Naive B cell (primary cell): ENCODE results near the gene BCL7A. TPM values are rescaled to one million over a fixed set of nuclear protein-coding genes. Genes with fewer than 3 reads are reported as not detected.
A peak's percentile ranks its signal among the peaks of the same experiment; 100 is the strongest.
"Not testable (repeated sequence)": the region's sequence is repeated elsewhere in the genome, so short reads cannot be mapped to it uniquely, and the experiment has no call there.

Experiments used
- ATAC-seq, 2 donors: fragments of 150-1000 bp; cut with Tn5 transposase; 2 replicates each; pipeline ENCODE4 v1.10.0; 2021; ENCODE audit warnings: low read depth in 2 of 2, mild to moderate bottlenecking in 2 of 2, moderate library complexity in 2 of 2
- DNase-seq: peaks from one replicate; pipeline ENCODE4 v3.0.0; 2022
- H3K27ac Mint-ChIP-seq, 6 donors: one replicate each; pipeline ENCODE4 v1.8.0; 2020 to 2022; ENCODE audit warnings: mild to moderate bottlenecking in 6 of 6, mixed read lengths in 6 of 6, moderate library complexity in 5 of 6, inconsistent platforms in 2 of 6
- H3K27me3 Mint-ChIP-seq, 3 donors: one replicate each; pipeline ENCODE4 v1.8.0; 2021 to 2022; ENCODE audit warnings: mixed read lengths in 3 of 3, mild to moderate bottlenecking in 1 of 3
- H3K36me3 Mint-ChIP-seq, 2 donors: one replicate each; pipeline ENCODE4 v1.8.0; 2020 to 2022; ENCODE audit warnings: mixed read lengths in 2 of 2, inconsistent platforms in 1 of 2, mild to moderate bottlenecking in 1 of 2
- H3K4me1 Mint-ChIP-seq, 3 donors: one replicate each; pipeline ENCODE4 v1.8.0; 2020 to 2022; ENCODE audit warnings: mixed read lengths in 3 of 3, inconsistent platforms in 1 of 3, mild to moderate bottlenecking in 1 of 3, moderate library complexity in 1 of 3
- H3K4me3 Mint-ChIP-seq, 8 donors: one replicate each; pipeline ENCODE4 v1.8.0; 2020 to 2022; ENCODE audit warnings: mild to moderate bottlenecking in 8 of 8, mixed read lengths in 8 of 8, moderate library complexity in 8 of 8, inconsistent platforms in 2 of 8
- H3K9me3 Mint-ChIP-seq, 7 donors: one replicate each; pipeline ENCODE4 v1.8.0; 2020 to 2022; ENCODE audit warnings: mixed read lengths in 7 of 7, mild to moderate bottlenecking in 5 of 7, inconsistent platforms in 2 of 7, moderate library complexity in 1 of 7
- polyA plus RNA-seq, 6 donors: library from polyadenylated mRNA; unstranded; fragments of 300-500 nt; fragmentation: Illumina TruSeq; gene quantifications; one replicate each; pipeline ENCODE4 v1.2.3, GENCODE V29; 2021; ENCODE audit warnings: low read depth in 6 of 6

Gene BCL7A
- polyA plus RNA-seq, 6 donors from 2014 or later, result 65.2 to 135 (median 87.0) TPM

GRCh38 chr12:122094137-122094734 lies 72.6 kb downstream of the BCL7A start:
- ATAC-seq (no peak), DNase-seq (no peak)
- Mint-ChIP-seq H3K36me3 (peaks cover 0 to 4% of the 10 kb centered on the region in 2 donors), H3K27ac (no peak overlapping the region), H3K4me3 (no peak overlapping the region), H3K27me3 (no peaks in the 10 kb centered on the region), H3K9me3 (no peaks in the 10 kb centered on the region), H3K4me1 (peaks cover 35 to 36% (median 35%) of the 10 kb centered on the region in 3 donors)

GRCh38 chr12:122094735-122095631 lies 73.3 kb downstream of the BCL7A start:
- H3K36me3 Mint-ChIP-seq, result peaks cover 0 to 4% of the 10 kb centered on the region in 2 donors
- no peak for ATAC-seq
- no peaks in the 10 kb centered on the region for H3K27me3 Mint-ChIP-seq
- peaks cover 36 to 42% (median 42%) of the 10 kb centered on the region in 3 donors for H3K4me1 Mint-ChIP-seq
- no peak overlapping the region for H3K27ac Mint-ChIP-seq
- H3K9me3 Mint-ChIP-seq, result no peaks in the 10 kb centered on the region
- DNase-seq, result no peak
- H3K4me3 Mint-ChIP-seq, result no peak overlapping the region

- peak overlapping the region in 2 of 6 donors; percentile 35 to 73 for H3K27ac Mint-ChIP-seq
These were observed 74.3 kb downstream of the BCL7A start for GRCh38 chr12:122096014-122096413.

GRCh38 chr12:122096591-122097149 lies 75.0 kb downstream of the BCL7A start:
- Mint-ChIP-seq H3K4me1 (peaks cover 40 to 48% (median 47%) of the 10 kb centered on the region in 3 donors), H3K36me3 (peaks cover 0 to 4% of the 10 kb centered on the region in 2 donors), H3K4me3 (peak overlapping the region in 1 of 8 donors; percentile 25), H3K9me3 (no peaks in the 10 kb centered on the region), H3K27ac (peak overlapping the region in 3 of 6 donors; percentile 3 to 76 (median 53)), H3K27me3 (no peaks in the 10 kb centered on the region)
- ATAC-seq, result no peak
- no peak for DNase-seq

More at GRCh38 chr12:122096014-122096413, 74.3 kb downstream of the BCL7A start:
- DNase-seq (no peak), ATAC-seq (no peak)
- peaks cover 0 to 4% of the 10 kb centered on the region in 2 donors for H3K36me3 Mint-ChIP-seq
- H3K9me3 Mint-ChIP-seq, result no peaks in the 10 kb centered on the region
- no peak overlapping the region for H3K4me3 Mint-ChIP-seq
- H3K4me1 Mint-ChIP-seq, result peaks cover 42 to 46% (median 43%) of the 10 kb centered on the region in 3 donors
- no peaks in the 10 kb centered on the region for H3K27me3 Mint-ChIP-seq

- Mint-ChIP-seq H3K36me3 (peaks cover 0 to 4% of the 10 kb centered on the region in 2 donors), H3K27ac (peak overlapping the region in 3 of 6 donors; percentile 81 to 89 (median 81)), H3K4me3 (peak overlapping the region in 2 of 8 donors; percentile 11 to 50), H3K4me1 (peaks cover 39 to 52% (median 49%) of the 10 kb centered on the region in 3 donors), H3K9me3 (no peaks in the 10 kb centered on the region), H3K27me3 (no peaks in the 10 kb centered on the region)
- DNase-seq (no peak), ATAC-seq (no peak)
These were observed 75.9 kb downstream of the BCL7A start for GRCh38 chr12:122097584-122097926.

- Mint-ChIP-seq H3K9me3 (no peaks in the 10 kb centered on the region), H3K4me1 (peaks cover 43 to 54% (median 49%) of the 10 kb centered on the region in 3 donors), H3K27me3 (no peaks in the 10 kb centered on the region), H3K36me3 (peaks cover 0 to 4% of the 10 kb centered on the region in 2 donors), H3K4me3 (peak overlapping the region in 6 of 8 donors; percentile 9 to 66 (median 30)), H3K27ac (peak overlapping the region in 5 of 6 donors; percentile 49 to 90 (median 85))
- ATAC-seq (no peak), DNase-seq (no peak)
These were observed 76.5 kb downstream of the BCL7A start for GRCh38 chr12:122097927-122098756.

- DNase-seq (no peak), ATAC-seq (peak; percentile 48 to 51)
- Mint-ChIP-seq H3K4me3 (peak overlapping the region in 5 of 8 donors; percentile 24 to 80 (median 52)), H3K27me3 (no peaks in the 10 kb centered on the region), H3K27ac (peak overlapping the region in 5 of 6 donors; percentile 38 to 90 (median 81)), H3K9me3 (no peaks in the 10 kb centered on the region), H3K4me1 (peaks cover 43 to 54% (median 52%) of the 10 kb centered on the region in 3 donors), H3K36me3 (peaks cover 0 to 4% of the 10 kb centered on the region in 2 donors)
These were observed 77.6 kb downstream of the BCL7A start for GRCh38 chr12:122099280-122099749.

GRCh38 chr12:122099856-122100255 lies 78.2 kb downstream of the BCL7A start:
- Mint-ChIP-seq H3K4me1 (peaks cover 45 to 58% (median 57%) of the 10 kb centered on the region in 3 donors), H3K9me3 (no peaks in the 10 kb centered on the region), H3K4me3 (peak overlapping the region in 6 of 8 donors; percentile 19 to 80 (median 57)), H3K27ac (peak overlapping the region in 5 of 6 donors; percentile 53 to 90 (median 81)), H3K27me3 (no peaks in the 10 kb centered on the region), H3K36me3 (peaks cover 0 to 4% of the 10 kb centered on the region in 2 donors)
- ATAC-seq (peak; percentile 33 to 55), DNase-seq (no peak)

GRCh38 chr12:122100568-122100967 lies 78.9 kb downstream of the BCL7A start:
- Mint-ChIP-seq H3K4me3 (peak overlapping the region in 1 of 8 donors; percentile 16), H3K36me3 (peaks cover 0 to 4% of the 10 kb centered on the region in 2 donors), H3K27me3 (no peaks in the 10 kb centered on the region), H3K27ac (peak overlapping the region in 1 of 6 donors; percentile 56), H3K4me1 (peaks cover 49 to 65% (median 64%) of the 10 kb centered on the region in 3 donors), H3K9me3 (no peaks in the 10 kb centered on the region)
- DNase-seq (no peak), ATAC-seq (no peak)

GRCh38 chr12:122102331-122102730 lies 80.6 kb downstream of the BCL7A start:
- H3K9me3 Mint-ChIP-seq, result no peaks in the 10 kb centered on the region
- peaks cover 54 to 74% (median 67%) of the 10 kb centered on the region in 3 donors for H3K4me1 Mint-ChIP-seq
- H3K27ac Mint-ChIP-seq, result peak overlapping the region in 1 of 6 donors; percentile 82
- ATAC-seq, result no peak
- H3K36me3 Mint-ChIP-seq, result no peaks in the 10 kb centered on the region
- no peaks in the 10 kb centered on the region for H3K27me3 Mint-ChIP-seq
- H3K4me3 Mint-ChIP-seq, result no peak overlapping the region
- no peak for DNase-seq

- Mint-ChIP-seq H3K27me3 (no peaks in the 10 kb centered on the region), H3K36me3 (no peaks in the 10 kb centered on the region), H3K27ac (peak overlapping the region in 5 of 6 donors; percentile 47 to 79 (median 78)), H3K4me1 (peaks cover 38 to 70% (median 63%) of the 10 kb centered on the region in 3 donors), H3K4me3 (peak overlapping the region in 7 of 8 donors; percentile 11 to 87 (median 57)), H3K9me3 (no peaks in the 10 kb centered on the region)
- DNase-seq, result no peak
- peak; percentile 14 to 21 for ATAC-seq
These were observed 83.2 kb downstream of the BCL7A start for GRCh38 chr12:122104844-122105243.

GRCh38 chr12:122105496-122105895 lies 83.8 kb downstream of the BCL7A start:
- DNase-seq, H3K9me3 Mint-ChIP-seq, H3K36me3 Mint-ChIP-seq, H3K27me3 Mint-ChIP-seq: not testable (repeated sequence)
- ATAC-seq, result peak; percentile 60 to 64
- Mint-ChIP-seq H3K27ac (peak overlapping the region; percentile 51 to 79 (median 66)), H3K4me3 (peak overlapping the region; percentile 3 to 87 (median 63)), H3K4me1 (peaks cover 34 to 64% (median 58%) of the 10 kb centered on the region in 3 donors)
